SK-N-SH (cell line): Measurements from ENCODE around the gene C6orf136. TPM values are rescaled to one million over a fixed set of nuclear protein-coding genes. Genes with fewer than 3 reads are reported as not detected.

Source experiments
- CTCF ChIA-PET: fragments of 300-600, 350-600 bp; formaldehyde crosslinking; extraction: SDS; loops from one replicate; lab custom pipeline; 2021; lab: Yijun Ruan, JAX
- POLR2A ChIA-PET: fragments of 350-600 bp; sonication (Branson Sonifier 250); formaldehyde crosslinking; extraction: SDS; loops from one replicate; lab custom pipeline; 2020; ENCODE audit warnings: antibody characterized with exemption, inconsistent platforms; lab: Yijun Ruan, JAX
- DNase-seq: peaks from one replicate; pipeline ENCODE4 v3.0.0; 2012
- H2AFZ ChIP-seq: fragments of 200-600 bp; sonication (generic); 2 replicates; pipeline ENCODE4 v1.8.1; 2016; ENCODE audit warnings: antibody characterized with exemption, mild to moderate bottlenecking, low read depth
- H3F3A ChIP-seq: fragments of 200-600 bp; sonication (generic); replicated peaks from 2 replicates; pipeline ENCODE3; 2016; ENCODE audit warnings: antibody characterized with exemption, mild to moderate bottlenecking; ENCODE audit not compliant: insufficient read depth
- H3K27ac ChIP-seq, 2 experiments: fragments of 200-500 bp in 1 of 2; fragments of 200-600 bp in 1 of 2; sonication (Bioruptor generic) in 1 of 2; sonication (generic), shearing (Covaris generic) in 1 of 2; 2 replicates each; pipeline versions ENCODE4 v1.5.1 to v1.6.1; 2014 to 2016; ENCODE audit warnings: low read depth in 2 of 2, inconsistent platforms in 1 of 2, low read length in 1 of 2, mild to moderate bottlenecking in 1 of 2, mixed read lengths in 1 of 2
- H3K27me3 ChIP-seq: fragments of 200-600 bp; sonication (generic), shearing (Covaris generic); 2 replicates; pipeline ENCODE4 v1.6.1; 2016; ENCODE audit warnings: mixed run types; ENCODE audit not compliant: insufficient read depth
- H3K36me3 ChIP-seq, 2 experiments: fragments of 200-500 bp in 1 of 2; fragments of 200-600 bp in 1 of 2; sonication (Bioruptor generic) in 1 of 2; sonication (generic) in 1 of 2; replicated peaks in 1 of 2; 2 replicates each; pipeline versions ENCODE3 to v1.5.1; 2014 to 2016; ENCODE audit warnings: low read length in 1 of 2, mild to moderate bottlenecking in 1 of 2; ENCODE audit not compliant: insufficient read depth in 2 of 2, control insufficient read depth in 1 of 2
- H3K4me1 ChIP-seq, 2 experiments: fragments of 200-500 bp in 1 of 2; fragments of 200-600 bp in 1 of 2; sonication (Bioruptor generic) in 1 of 2; sonication (generic), shearing (Covaris generic) in 1 of 2; 2 replicates each; pipeline versions ENCODE4 v1.5.1 to v1.6.1; 2014 to 2016; ENCODE audit warnings: low read depth in 1 of 2, low read length in 1 of 2, mixed run types in 1 of 2; ENCODE audit not compliant: insufficient read depth in 2 of 2, control insufficient read depth in 1 of 2
- H3K4me2 ChIP-seq: fragments of 200-600 bp; sonication (generic), shearing (Covaris generic); 2 replicates; pipeline ENCODE4 v1.6.1; 2017; ENCODE audit warnings: mixed run types
- H3K4me3 ChIP-seq, 2 experiments: fragments of 200-500 bp in 1 of 2; fragments of 200-600 bp in 1 of 2; sonication (Bioruptor generic) in 1 of 2; sonication (generic), shearing (Covaris generic) in 1 of 2; 2 replicates each; pipeline versions ENCODE4 v1.5.1 to v1.8.1; 2014 to 2016; ENCODE audit warnings: low read depth in 2 of 2, inconsistent platforms in 1 of 2, low read length in 1 of 2, mild to moderate bottlenecking in 1 of 2, mixed read lengths in 1 of 2, moderate library complexity in 1 of 2
- H3K79me2 ChIP-seq: fragments of 200-600 bp; sonication (generic); 2 replicates; pipeline ENCODE4 v1.8.1; 2017; ENCODE audit warnings: mild to moderate bottlenecking; ENCODE audit not compliant: insufficient read depth
- H3K9ac ChIP-seq: fragments of 200-600 bp; sonication (generic); 2 replicates; pipeline ENCODE4 v1.6.1; 2017; ENCODE audit warnings: mixed run types
- H3K9me2 ChIP-seq: fragments of 200-600 bp; sonication (generic); 2 replicates; pipeline ENCODE4 v1.6.1; 2017; ENCODE audit warnings: mixed run types
- H3K9me3 ChIP-seq: fragments of 200-600 bp; sonication (generic); 2 replicates; pipeline ENCODE4 v1.6.1; 2017; ENCODE audit warnings: mixed run types, mild to moderate bottlenecking, moderate library complexity
- H4K20me1 ChIP-seq: fragments of 200-600 bp; sonication (generic); 2 replicates; pipeline ENCODE4 v1.6.1; 2017; ENCODE audit warnings: mild to moderate bottlenecking, mixed run types; ENCODE audit not compliant: insufficient read depth
- EZH2phosphoT487 ChIP-seq: fragments of 200-600 bp; sonication (generic); IDR thresholded peaks from 2 replicates; pipeline ENCODE4 v1.6.1; 2017; ENCODE audit warnings: low read depth, mixed run types, mild to moderate bottlenecking, antibody characterized with exemption, moderate library complexity, borderline replicate concordance
- FOSL2 ChIP-seq: IDR thresholded peaks from 2 replicates; pipeline ENCODE4 v1.4.0; 2012; ENCODE audit warnings: low read depth, mild to moderate bottlenecking, moderate library complexity, borderline replicate concordance
- FOXM1 ChIP-seq: IDR thresholded peaks from 2 replicates; pipeline ENCODE4 v1.4.0; 2012; ENCODE audit warnings: low read depth, mild to moderate bottlenecking
- GABPA ChIP-seq: IDR thresholded peaks from 2 replicates; pipeline ENCODE4 v1.4.0; 2012; ENCODE audit warnings: low read depth, mild to moderate bottlenecking
- GATA2 ChIP-seq: sonication (generic); formaldehyde crosslinking; IDR thresholded peaks from 2 replicates; pipeline ENCODE4 v1.5.0; 2020; ENCODE audit warnings: mild to moderate bottlenecking, missing genetic modification reagents
- MXI1 ChIP-seq: IDR thresholded peaks from 2 replicates; pipeline ENCODE4 v1.6.1; 2012; ENCODE audit warnings: mild to moderate bottlenecking, low read depth, low read length, improper control_type of control experiment
- NFIC ChIP-seq: IDR thresholded peaks from 2 replicates; pipeline ENCODE4 v1.4.0; 2012; ENCODE audit warnings: borderline replicate concordance
- POLR2AphosphoS5 ChIP-seq: IDR thresholded peaks from 2 replicates; pipeline ENCODE4 v1.6.1; 2012; ENCODE audit warnings: low read depth, low read length
- RXRA ChIP-seq: IDR thresholded peaks from 2 replicates; pipeline ENCODE4 v1.4.0; 2012; ENCODE audit warnings: low read depth, mild to moderate bottlenecking, borderline replicate concordance
- TCF12 ChIP-seq: IDR thresholded peaks from 2 replicates; pipeline ENCODE4 v1.4.0; 2012
- USF1 ChIP-seq: IDR thresholded peaks from 2 replicates; pipeline ENCODE4 v1.4.0; 2012; ENCODE audit warnings: low read depth, borderline replicate concordance
- ZBTB33 ChIP-seq: IDR thresholded peaks from 2 replicates; pipeline ENCODE4 v1.4.0; 2012; ENCODE audit warnings: low read depth, borderline replicate concordance
- WGBS: methylation state at CpG from one replicate; pipeline ENCODE4 v1.1.6; 2017; ENCODE audit warnings: low lambda C conversion rate; 5-methylcytosine and 5-hydroxymethylcytosine counted together
- polyA plus RNA-seq, 3 experiments: library from polyadenylated mRNA; depleted of rRNA; stranded (reverse); fragments of >200 nt; gene quantifications; 2 replicates each; pipeline ENCODE4 v1.2.3, GENCODE V29; 2012

The C6orf136 gene
- polyA plus RNA-seq, 1 of the 3 experiments (the other 2 are of a cell fraction): 14.3 TPM

GRCh38 chr6:30598912-30599624 lies 47.9 kb upstream of the C6orf136 start:
- ChIA-PET CTCF (interaction anchor here (1.0 to 9.9 kb wide), 5 partner anchors 8 to 117 kb away, joined by 3 to 118 read pairs (median 3); no protein-coding TSS in a partner anchor), POLR2A (interaction anchor here (0.6 to 3.4 kb wide), 6 partner anchors 8 to 141 kb away, joined by 3 to 32 read pairs (median 4); no protein-coding TSS in a partner anchor)
- 96% methylated on average over 11 of the region's 12 CpGs for WGBS
- H3K9me2 ChIP-seq: no peaks in the 10 kb centered on the region
- H3K79me2 ChIP-seq: no peaks in the 10 kb centered on the region
- no peaks in the 10 kb centered on the region for H4K20me1 ChIP-seq
- H3K36me3 ChIP-seq: peaks cover 28 to 42% of the 10 kb centered on the region in 2 experiments
- H3K9me3 ChIP-seq: no peaks in the 10 kb centered on the region
- peaks cover 39% of the 10 kb centered on the region for H3F3A ChIP-seq
- no peak overlapping the region for H3K4me3 ChIP-seq
- TF ChIP-seq GABPA (no peak), POLR2AphosphoS5 (peak; percentile 18; the same call in 1 of the 2 replicates), ZBTB33 (0 out of 2 replicates have a peak, but pooled peaks have one; percentile 11)
- no peak for DNase-seq
- H3K27me3 ChIP-seq: no peaks in the 10 kb centered on the region
- H3K9ac ChIP-seq: no peak overlapping the region
- H3K27ac ChIP-seq: no peak overlapping the region
- H3K4me1 ChIP-seq: no peaks in the 10 kb centered on the region
- H3K4me2 ChIP-seq: no peak overlapping the region
- no peak overlapping the region for H2AFZ ChIP-seq

- WGBS: 92% methylated on average over 13 of the region's 13 CpGs
- TF ChIP-seq GATA2 (CRISPR knock-in tag) (no peak), TCF12 (no peak), MXI1 (no peak), FOSL2 (no peak), USF1 (no peak), FOXM1 (no peak), RXRA (no peak), EZH2phosphoT487 (no peak), ZBTB33 (no peak), POLR2AphosphoS5 (no peak), GABPA (no peak), NFIC (no peak)
- POLR2A ChIA-PET: interaction anchor here (1.6 to 2.4 kb wide), 3 partner anchors 9 to 14 kb away, joined by 6 to 18 read pairs (median 12); no protein-coding TSS in a partner anchor
These were observed 47.2 kb upstream of the C6orf136 start for GRCh38 chr6:30599625-30600324.

More at GRCh38 chr6:30599625-30600324, 47.2 kb upstream of the C6orf136 start:
- Histone ChIP-seq H3K9me3 (no peaks in the 10 kb centered on the region), H3K27ac (0 out of 4 replicates have a peak overlapping the region, but pooled peaks of 1 of the 2 experiments have one; percentile 13), H3K4me2 (no peak overlapping the region), H3F3A (peaks cover 35% of the 10 kb centered on the region), H3K4me1 (no peaks in the 10 kb centered on the region), H3K27me3 (no peaks in the 10 kb centered on the region), H3K4me3 (no peak overlapping the region), H4K20me1 (no peaks in the 10 kb centered on the region), H2AFZ (no peak overlapping the region), H3K9ac (no peak overlapping the region), H3K9me2 (no peaks in the 10 kb centered on the region), H3K79me2 (no peaks in the 10 kb centered on the region), H3K36me3 (peaks cover 31 to 48% of the 10 kb centered on the region in 2 experiments)
- CTCF ChIA-PET: interaction anchor here (1.4 to 9.9 kb wide), 3 partner anchors 10 to 56 kb away, joined by 5 to 118 read pairs (median 18); no protein-coding TSS in a partner anchor
- no peak for DNase-seq
